NCI-H2171 treated with DMSO at 0.1 percent for 48 hours (cell line): ENCODE measurements around the gene ZNF512.
"Not testable (repeated sequence)": the region's sequence is repeated elsewhere in the genome, so short reads cannot be mapped to it uniquely, and the experiment has no call there.

ENCODE experiments used
- DNase-seq: peaks from one replicate; lab custom pipeline; 2025; lab: John Stamatoyannopoulos, UW

The ZNF512 gene, protein sequence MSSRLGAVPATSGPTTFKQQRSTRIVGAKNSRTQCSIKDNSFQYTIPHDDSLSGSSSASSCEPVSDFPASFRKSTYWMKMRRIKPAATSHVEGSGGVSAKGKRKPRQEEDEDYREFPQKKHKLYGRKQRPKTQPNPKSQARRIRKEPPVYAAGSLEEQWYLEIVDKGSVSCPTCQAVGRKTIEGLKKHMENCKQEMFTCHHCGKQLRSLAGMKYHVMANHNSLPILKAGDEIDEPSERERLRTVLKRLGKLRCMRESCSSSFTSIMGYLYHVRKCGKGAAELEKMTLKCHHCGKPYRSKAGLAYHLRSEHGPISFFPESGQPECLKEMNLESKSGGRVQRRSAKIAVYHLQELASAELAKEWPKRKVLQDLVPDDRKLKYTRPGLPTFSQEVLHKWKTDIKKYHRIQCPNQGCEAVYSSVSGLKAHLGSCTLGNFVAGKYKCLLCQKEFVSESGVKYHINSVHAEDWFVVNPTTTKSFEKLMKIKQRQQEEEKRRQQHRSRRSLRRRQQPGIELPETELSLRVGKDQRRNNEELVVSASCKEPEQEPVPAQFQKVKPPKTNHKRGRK

DNA sequence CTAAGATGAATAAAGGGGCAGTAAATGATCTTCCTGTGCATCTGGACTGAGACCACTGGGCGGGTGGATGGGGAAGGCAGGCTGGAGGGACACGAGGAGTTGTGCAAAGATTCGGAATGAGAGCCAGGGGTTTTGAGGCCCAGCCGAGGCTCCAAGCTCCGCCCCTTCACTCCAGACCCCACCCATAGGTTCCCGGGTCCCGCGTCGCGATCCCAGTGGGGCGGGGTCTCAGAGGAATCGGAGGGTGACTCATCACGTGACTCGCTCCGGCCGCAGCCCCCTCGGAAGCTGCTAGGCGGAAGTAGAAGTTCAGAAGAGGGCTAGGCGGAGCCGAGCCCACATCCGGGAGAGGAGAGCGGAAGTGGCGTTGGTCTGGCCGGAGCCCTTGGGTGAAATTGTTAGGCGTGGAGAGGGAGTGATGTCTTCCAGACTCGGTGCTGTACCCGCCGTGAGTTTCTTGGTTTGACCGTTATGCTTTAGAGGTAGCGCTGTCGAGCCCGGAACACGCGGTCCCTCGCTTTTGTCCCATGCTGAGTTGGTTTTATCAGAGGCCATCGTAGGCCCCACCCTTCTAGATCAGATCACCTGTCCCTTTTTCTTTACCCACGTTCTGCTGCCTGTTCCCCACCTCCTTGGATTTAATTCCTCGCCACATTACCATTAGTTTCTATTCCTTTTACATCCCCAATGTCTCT, at the start of gene ZNF512:
ZNF512 (plus strand) TSS at position 348 of the 695 bp plus-strand sequence; CDS start at position 419, 71 bp downstream.
- peak; percentile 99 for DNase-seq

- DNase-seq = no peak
These were observed 45.6 kb upstream of the ZNF512 start for GRCh38 chr2:27537287-27537686.

DNA sequence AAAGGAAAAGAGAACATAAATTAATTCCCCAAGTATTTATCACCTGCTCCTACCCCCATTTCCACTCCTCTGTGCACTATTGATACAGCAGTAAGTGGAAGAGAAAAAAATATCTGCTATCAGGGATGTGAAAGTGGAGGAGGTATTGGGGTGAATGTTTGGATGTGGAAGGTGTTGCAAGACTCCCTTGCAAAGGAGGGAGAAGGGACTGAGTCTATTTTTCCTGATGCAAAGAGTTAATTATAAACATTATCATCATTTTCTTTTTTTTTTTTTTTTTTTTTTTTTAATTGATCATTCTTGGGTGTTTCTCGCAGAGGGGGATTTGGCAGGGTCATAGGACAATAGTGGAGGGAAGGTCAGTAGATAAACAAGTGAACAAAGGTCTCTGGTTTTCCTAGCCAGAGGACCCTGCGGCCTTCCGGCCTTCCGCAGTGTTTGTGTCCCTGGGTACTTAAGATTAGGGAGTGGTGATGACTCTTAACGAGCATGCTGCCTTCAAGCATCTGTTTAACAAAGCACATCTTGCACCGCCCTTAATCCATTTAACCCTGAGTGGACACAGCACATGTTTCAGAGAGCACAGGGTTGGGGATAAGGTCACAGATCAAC, 43.9 kb upstream of the ZNF512 start:
- DNase-seq = not testable (repeated sequence)

- DNase-seq = not testable (repeated sequence)
These were observed 43.2 kb upstream of the ZNF512 start for GRCh38 chr2:27539649-27540048.

- DNase-seq = no peak
These were observed 38.6 kb upstream of the ZNF512 start for GRCh38 chr2:27544143-27544821.

GRCh38 chr2:27545348-27546141, 37.3 kb upstream of the ZNF512 start:
- DNase-seq = no peak

- DNase-seq = no peak
These were observed 33.5 kb upstream of the ZNF512 start for GRCh38 chr2:27549303-27549702.

GRCh38 chr2:27551514-27551913, 31.3 kb upstream of the ZNF512 start:
- no peak for DNase-seq

- DNase-seq = no peak
These were observed 29.9 kb upstream of the ZNF512 start for GRCh38 chr2:27552941-27553340.

DNA sequence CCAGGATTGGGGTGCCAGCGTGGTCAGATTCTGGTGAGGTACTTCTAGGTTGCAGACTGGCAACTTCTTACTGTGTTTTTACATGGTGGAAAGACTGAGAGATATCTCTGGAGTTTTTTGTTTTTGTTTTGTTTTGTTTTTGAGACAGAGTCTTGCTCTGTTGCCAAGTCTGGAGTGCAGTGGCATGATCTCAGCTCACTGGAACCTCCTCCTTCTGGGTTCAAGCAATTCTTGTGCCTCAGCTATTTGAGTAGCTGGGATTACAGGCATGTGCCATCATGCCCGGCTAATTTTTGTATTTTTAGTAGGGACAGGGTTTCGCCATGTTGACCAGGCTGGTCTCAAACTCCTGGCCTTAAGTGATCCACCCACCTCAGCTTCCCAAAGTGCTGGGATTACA, 28.4 kb upstream of the ZNF512 start:
- not testable (repeated sequence) for DNase-seq

DNA sequence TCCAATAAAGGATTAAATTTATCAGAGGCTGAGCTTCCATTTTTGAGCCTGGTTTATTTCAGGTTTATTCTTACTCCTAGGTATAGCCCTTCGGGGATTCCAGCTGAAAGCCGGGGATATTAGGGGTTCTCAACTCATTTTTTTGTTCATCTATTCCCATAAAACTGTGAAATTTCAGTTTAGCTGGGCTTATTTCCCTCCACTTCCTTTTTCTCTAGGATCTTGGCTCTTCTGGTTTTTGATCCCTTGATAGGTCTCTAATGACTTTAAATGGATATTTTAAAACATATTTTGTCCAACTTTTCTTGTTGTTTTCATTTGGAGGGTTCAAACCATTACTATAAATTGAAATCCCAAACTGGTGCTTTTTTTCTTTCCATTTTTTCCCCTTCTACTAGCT, 23.6 kb upstream of the ZNF512 start:
- no peak for DNase-seq

DNA sequence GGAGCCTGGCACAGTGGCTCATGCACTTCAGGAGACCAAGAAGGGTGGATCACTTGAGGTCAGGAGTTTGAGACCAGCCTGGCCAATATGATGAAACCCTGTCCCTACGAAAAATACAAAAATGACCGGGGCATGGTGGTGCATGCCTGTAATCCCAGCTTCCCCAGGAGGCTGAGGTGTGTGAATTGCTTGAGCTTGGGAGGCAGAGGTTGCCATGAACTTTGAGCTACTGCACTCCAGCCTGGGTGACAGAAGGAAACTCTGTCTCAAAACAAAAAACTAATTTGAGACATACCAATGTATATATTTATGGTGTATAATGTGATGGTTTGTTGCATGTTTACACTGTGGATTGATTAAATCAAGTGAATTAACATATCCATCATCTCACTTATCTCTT, 21.8 kb upstream of the ZNF512 start:
- DNase-seq = no peak

GRCh38 chr2:27566628-27567027, 16.2 kb upstream of the ZNF512 start:
- no peak for DNase-seq

- DNase-seq = no peak
These were observed 13.4 kb upstream of the ZNF512 start for GRCh38 chr2:27569398-27569797.

DNA sequence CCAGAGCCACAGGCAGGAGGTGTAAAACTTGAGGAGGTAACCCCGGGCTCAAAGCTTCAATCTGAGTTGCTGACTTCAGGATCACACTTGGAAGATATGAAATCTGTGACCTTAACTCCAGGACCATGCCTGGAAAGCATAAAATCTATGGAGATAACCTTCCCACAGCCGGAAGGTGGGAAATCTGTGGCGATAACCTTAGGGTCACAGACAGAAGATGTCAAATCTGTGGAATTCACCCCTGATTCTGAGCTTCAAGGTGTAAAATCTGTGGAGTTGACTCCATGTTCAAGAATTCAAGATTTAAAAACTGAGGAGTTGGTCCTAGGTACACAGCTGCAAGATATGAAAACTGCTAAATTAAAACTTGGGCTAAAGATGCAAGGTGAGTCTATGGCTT, 11.6 kb upstream of the ZNF512 start:
- no peak for DNase-seq

DNA sequence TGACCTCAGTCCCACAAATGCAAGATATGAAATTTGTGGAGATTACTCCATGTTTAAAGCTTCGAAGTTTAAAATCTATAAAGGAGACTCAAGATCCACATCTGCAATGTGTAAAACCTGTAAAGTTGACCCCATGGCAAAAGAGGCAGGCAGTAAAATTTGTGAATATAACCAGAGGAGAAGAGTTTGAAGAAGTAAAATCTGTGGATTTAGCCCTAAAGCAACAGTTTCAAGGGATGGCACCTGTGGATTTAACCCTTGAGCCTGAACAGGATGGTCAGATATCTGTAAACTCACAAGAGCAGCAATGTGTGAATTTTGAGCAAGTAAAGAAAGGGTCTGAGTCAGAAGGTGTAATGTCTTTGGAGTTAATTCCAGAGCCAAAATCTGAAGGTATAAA, 11.2 kb upstream of the ZNF512 start:
- DNase-seq = no peak

DNA sequence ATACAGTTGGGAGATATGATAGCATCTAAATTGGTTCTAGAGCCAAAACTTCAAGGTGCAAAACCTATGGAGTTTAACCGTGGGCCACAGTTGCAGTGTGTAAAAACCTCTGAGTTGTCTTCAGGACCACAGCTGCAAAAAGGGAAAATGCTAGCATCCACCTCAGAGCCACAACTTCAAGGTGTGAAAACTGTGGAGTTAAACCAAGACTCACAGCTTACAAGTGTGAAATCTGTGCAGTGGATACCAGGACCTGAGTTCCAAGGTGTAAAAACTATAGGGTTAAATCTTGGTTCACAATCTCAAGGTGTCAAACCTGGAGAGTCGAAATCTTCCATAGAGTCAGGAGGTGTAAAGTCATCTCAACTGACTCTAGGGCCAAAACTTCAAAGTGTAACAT, 10.4 kb upstream of the ZNF512 start:
- no peak for DNase-seq

GRCh38 chr2:27572998-27573429, 9.8 kb upstream of the ZNF512 start:
- DNase-seq = no peak

GRCh38 chr2:27573452-27573851, 9.4 kb upstream of the ZNF512 start:
- DNase-seq = no peak

DNA sequence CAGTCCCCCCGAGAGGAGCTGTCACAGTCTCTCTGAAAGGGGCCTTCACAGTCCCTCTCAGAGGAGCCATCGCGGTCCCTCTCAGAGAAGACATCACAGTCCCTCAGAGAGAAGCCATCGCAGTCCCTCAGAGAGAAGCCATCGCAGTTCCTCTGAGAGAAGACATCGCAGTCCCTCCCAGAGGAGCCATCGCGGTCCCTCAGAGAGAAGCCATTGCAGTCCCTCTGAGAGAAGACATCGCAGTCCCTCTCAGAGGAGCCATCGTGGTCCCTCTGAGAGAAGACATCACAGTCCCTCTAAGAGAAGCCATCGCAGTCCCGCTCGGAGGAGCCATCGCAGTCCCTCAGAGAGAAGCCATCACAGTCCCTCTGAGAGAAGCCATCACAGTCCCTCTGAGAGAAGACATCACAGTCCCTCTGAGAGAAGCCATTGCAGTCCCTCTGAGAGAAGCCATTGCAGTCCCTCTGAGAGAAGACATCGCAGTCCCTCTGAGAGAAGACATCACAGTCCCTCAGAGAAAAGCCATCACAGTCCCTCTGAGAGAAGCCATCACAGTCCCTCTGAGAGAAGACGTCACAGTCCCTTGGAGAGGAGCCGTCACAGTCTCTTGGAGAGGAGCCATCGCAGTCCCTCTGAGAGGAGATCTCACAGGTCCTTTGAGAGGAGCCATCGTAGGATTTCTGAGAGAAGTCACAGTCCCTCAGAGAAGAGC, 1.3 kb upstream of the ZNF512 start:
- DNase-seq = no peak
